Measurements from ENCODE around the gene MRM1.

DNA sequence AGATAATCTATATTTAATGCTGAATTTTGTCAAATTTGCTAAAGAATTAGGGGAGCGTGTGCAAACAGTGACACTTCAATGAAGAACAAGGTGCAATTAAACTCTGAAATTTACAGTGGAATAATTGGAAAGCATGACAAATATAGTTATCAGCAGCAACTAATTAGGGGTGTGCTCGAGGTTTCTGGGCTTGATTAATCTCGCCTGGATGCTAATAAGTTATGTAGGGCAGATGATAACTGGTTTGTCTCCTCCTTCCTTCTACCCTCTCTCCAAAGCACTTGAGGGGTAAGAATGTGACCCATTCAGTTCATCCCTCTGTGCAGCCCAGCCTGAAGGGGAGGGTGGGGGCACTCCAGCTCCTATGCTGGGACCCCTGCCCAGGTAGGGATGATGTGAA lies 21.9 kb downstream of the MRM1 start:
- TF ChIP-seq YY1 (IDR thresholded peaks at IDR 0.05; ENCODE audit: insufficient read depth, insufficient read length): no peak
- no peak for TF ChIP-seq ZNF274 (IDR thresholded peaks at IDR 0.05; ENCODE audit: low read depth, low read length)

Data from NT2/D1 (cell line).